Calu3 (cell line): ENCODE measurements around the gene NLK. TPM values are rescaled to one million over a fixed set of nuclear protein-coding genes. Genes with fewer than 3 reads are reported as not detected.

Experiments
- BruUV-seq: library from RNA; stranded (reverse); fragments of 400-500 nt; replicated peaks from 2 replicates; lab custom pipeline; 2021; lab: Mats Ljungman, UMichigan
- CTCF ChIA-PET: fragments of 300-600 bp; sonication (Branson Sonifier 250); formaldehyde crosslinking; loops from one replicate; lab custom pipeline; 2022; ENCODE audit warnings: antibody characterized with exemption; lab: Charles Lee
- DNase-seq: peaks from one replicate; pipeline ENCODE4 v3.0.0; 2022
- H3K27ac Mint-ChIP-seq: one replicate; pipeline ENCODE4 v1.8.0; 2022; ENCODE audit warnings: mixed read lengths; ENCODE audit not compliant: unreplicated experiment
- H3K27me3 Mint-ChIP-seq: one replicate; pipeline ENCODE4 v1.8.0; 2022; ENCODE audit warnings: mixed read lengths; ENCODE audit not compliant: unreplicated experiment
- H3K36me3 Mint-ChIP-seq: one replicate; pipeline ENCODE4 v1.8.0; 2022; ENCODE audit warnings: mild to moderate bottlenecking, moderate library complexity, mixed read lengths; ENCODE audit not compliant: insufficient read depth, unreplicated experiment
- H3K4me1 Mint-ChIP-seq: one replicate; pipeline ENCODE4 v1.8.0; 2022; ENCODE audit warnings: mild to moderate bottlenecking, low read depth, mixed read lengths; ENCODE audit not compliant: unreplicated experiment
- H3K4me3 Mint-ChIP-seq: one replicate; pipeline ENCODE4 v1.8.0; 2022; ENCODE audit warnings: mild to moderate bottlenecking, low read depth, moderate library complexity, mixed read lengths; ENCODE audit not compliant: unreplicated experiment
- H3K9me3 Mint-ChIP-seq: one replicate; pipeline ENCODE4 v1.8.0; 2022; ENCODE audit warnings: low read depth, mixed read lengths; ENCODE audit not compliant: unreplicated experiment
- intact Hi-C: fragments of 100-400 bp; cut with micrococcal nuclease; formaldehyde crosslinking; loops from one replicate; pipeline ENCODE4 v1.10.0; 2022; ENCODE audit not compliant: unreplicated experiment
- total RNA-seq: library from RNA; stranded (reverse); gene quantifications from 2 replicates; pipeline ENCODE4 v1.2.3, GENCODE V29; 2022
- TF ChIP-seq, protein P1 (sequence below): fragments of 200-600 bp; IDR thresholded peaks from one replicate; pipeline ENCODE4 v1.8.0; 2022; ENCODE audit warnings: antibody characterized with exemption; ENCODE audit not compliant: unreplicated experiment

Gene NLK
- total RNA-seq, 1 experiment from 2014 or later, result 20.4 TPM

DNA sequence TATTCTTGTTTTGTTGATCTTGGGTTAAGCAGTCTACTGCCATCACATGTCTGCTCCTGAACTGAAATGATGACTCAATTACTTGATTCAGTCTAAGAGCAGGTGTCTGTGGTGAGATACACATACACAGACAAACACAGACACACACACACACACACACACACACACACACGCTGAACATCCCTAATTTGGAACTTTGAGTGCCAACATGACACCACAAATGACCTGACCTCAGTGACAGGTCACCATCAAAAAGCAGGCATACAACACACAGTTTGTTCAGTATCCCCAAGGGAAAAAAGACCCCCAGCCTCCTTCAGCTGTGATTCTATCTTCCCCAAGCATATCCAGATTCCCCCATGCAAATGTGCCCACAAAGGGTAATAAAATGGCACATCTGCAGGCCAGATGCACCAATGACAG lies 146.4 kb downstream of the NLK start:
- H3K36me3 Mint-ChIP-seq, result peaks cover 6% of the 10 kb centered on the region
- no peak overlapping the region for H3K27ac Mint-ChIP-seq
- no peaks in the 10 kb centered on the region for H3K27me3 Mint-ChIP-seq
- peaks cover 3% of the 10 kb centered on the region for H3K9me3 Mint-ChIP-seq
- H3K4me3 Mint-ChIP-seq, result no peak overlapping the region
- TF ChIP-seq, protein P1, sequence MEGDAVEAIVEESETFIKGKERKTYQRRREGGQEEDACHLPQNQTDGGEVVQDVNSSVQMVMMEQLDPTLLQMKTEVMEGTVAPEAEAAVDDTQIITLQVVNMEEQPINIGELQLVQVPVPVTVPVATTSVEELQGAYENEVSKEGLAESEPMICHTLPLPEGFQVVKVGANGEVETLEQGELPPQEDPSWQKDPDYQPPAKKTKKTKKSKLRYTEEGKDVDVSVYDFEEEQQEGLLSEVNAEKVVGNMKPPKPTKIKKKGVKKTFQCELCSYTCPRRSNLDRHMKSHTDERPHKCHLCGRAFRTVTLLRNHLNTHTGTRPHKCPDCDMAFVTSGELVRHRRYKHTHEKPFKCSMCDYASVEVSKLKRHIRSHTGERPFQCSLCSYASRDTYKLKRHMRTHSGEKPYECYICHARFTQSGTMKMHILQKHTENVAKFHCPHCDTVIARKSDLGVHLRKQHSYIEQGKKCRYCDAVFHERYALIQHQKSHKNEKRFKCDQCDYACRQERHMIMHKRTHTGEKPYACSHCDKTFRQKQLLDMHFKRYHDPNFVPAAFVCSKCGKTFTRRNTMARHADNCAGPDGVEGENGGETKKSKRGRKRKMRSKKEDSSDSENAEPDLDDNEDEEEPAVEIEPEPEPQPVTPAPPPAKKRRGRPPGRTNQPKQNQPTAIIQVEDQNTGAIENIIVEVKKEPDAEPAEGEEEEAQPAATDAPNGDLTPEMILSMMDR, result no peak
- no peak for DNase-seq
- intact Hi-C loops, result no loop called here
- H3K4me1 Mint-ChIP-seq, result no peaks in the 10 kb centered on the region
- CTCF ChIA-PET, result no interaction called here
- no TSS peak for BruUV-seq

DNA sequence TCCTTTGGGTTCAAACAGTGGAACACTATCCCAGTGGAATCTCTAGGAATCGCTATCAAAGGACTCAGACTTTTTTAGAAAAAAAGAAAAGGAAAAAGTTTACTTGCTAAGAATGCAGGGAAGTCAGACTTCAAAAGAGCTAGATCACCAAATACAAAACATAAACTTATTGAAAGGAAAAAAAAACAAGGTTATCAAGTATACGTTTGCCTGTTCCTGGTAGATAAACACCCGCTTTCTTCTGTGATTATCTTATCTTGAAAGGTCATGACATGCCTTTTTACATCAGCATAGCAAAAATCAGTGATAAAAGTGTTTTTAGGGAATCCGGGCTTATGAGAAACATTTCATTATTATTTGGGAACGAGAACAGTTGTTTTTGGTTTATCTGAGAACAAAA lies 147.2 kb downstream of the NLK start:
- CTCF ChIA-PET, result interaction anchor here (0.6 kb wide), 1 partner anchor 10 kb away, joined by 8 read pairs; no protein-coding TSS in a partner anchor
- TF ChIP-seq, protein P1, result no peak
- Mint-ChIP-seq H3K36me3 (peaks cover 6% of the 10 kb centered on the region), H3K4me1 (no peaks in the 10 kb centered on the region), H3K4me3 (no peak overlapping the region), H3K27ac (no peak overlapping the region), H3K9me3 (peaks cover 3% of the 10 kb centered on the region), H3K27me3 (no peaks in the 10 kb centered on the region)
- no TSS peak for BruUV-seq
- DNase-seq, result no peak
- intact Hi-C loops, result loop anchor here (10.0 kb wide), 1 partner anchor 295 kb away; the partner anchor contains the start of gene LYRM9

DNA sequence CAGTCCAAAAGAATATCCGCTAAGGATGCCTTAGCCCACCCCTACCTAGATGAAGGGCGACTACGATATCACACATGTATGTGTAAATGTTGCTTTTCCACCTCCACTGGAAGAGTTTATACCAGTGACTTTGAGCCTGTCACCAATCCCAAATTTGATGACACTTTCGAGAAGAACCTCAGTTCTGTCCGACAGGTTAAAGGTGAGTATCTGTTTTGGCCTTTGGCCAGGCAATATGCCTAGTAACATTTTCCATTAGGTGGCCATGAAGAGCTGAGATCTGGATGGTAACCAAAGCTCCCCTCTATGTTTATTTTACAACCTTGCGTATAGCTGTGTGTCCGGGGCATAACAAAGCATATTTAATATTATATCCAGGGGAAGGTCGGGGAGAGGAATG lies 148.5 kb downstream of the NLK start:
- Mint-ChIP-seq H3K36me3 (peaks cover 6% of the 10 kb centered on the region), H3K27ac (no peak overlapping the region), H3K27me3 (no peaks in the 10 kb centered on the region), H3K4me3 (no peak overlapping the region), H3K4me1 (no peaks in the 10 kb centered on the region), H3K9me3 (peaks cover 3% of the 10 kb centered on the region)
- BruUV-seq, result no TSS peak
- DNase-seq, result no peak
- intact Hi-C loops, result loop anchor here (10.0 kb wide), 1 partner anchor 296 kb away; the partner anchor contains the start of gene LYRM9
- TF ChIP-seq, protein P1, result no peak
- CTCF ChIA-PET, result no interaction called here

DNA sequence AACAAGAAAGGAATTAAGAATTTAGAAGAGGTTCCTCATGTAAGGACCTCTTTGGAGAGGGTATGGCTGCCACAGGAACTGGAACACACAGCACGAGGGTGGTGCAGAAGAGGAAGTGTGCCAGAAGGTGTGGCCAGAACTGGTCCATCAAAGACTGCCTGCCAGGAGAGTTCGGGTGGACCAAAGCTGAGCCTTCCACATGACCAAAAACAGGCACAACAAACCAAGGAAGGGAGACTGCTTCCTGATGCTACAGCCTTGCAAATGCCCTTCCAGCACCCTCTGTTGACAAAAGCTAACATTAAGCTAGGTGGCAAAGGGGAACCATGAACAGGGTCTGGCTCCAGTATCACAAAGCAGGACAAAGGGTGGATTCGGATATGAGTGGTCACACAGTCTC lies 150.8 kb downstream of the NLK start:
- no TSS peak for BruUV-seq
- H3K4me1 Mint-ChIP-seq, result no peaks in the 10 kb centered on the region
- CTCF ChIA-PET, result no interaction called here
- TF ChIP-seq, protein P1, result no peak
- H3K27ac Mint-ChIP-seq, result no peak overlapping the region
- peak; percentile 4 for DNase-seq
- intact Hi-C loops, result loop anchor here (10.0 kb wide), 1 partner anchor 298 kb away; the partner anchor contains the start of gene LYRM9
- no peak overlapping the region for H3K4me3 Mint-ChIP-seq
- H3K27me3 Mint-ChIP-seq, result no peaks in the 10 kb centered on the region
- no peaks in the 10 kb centered on the region for H3K9me3 Mint-ChIP-seq
- peaks cover 6% of the 10 kb centered on the region for H3K36me3 Mint-ChIP-seq
